ENCODE results near the gene TARDBP.
"Not testable (repeated sequence)": the region's sequence is repeated elsewhere in the genome, so short reads cannot be mapped to it uniquely, and the experiment has no call there.

TARDBP gene

GRCh38 chr1:11012260-11013159 is at the start of gene TARDBP:
TARDBP (plus strand) TSS chr1:11012654; CDS start chr1:11013728, 1,074 bp downstream.
- DNase-seq = peak; percentile 89

- DNase-seq = peak; percentile 13
These were observed 46.8 kb upstream of the TARDBP start for GRCh38 chr1:10965546-10966226.

GRCh38 chr1:10967090-10967489 is 45.4 kb upstream of the TARDBP start:
- no peak for DNase-seq

- DNase-seq = no peak
These were observed 44.0 kb upstream of the TARDBP start for GRCh38 chr1:10968411-10968826.

GRCh38 chr1:10969267-10969970 is 43.0 kb upstream of the TARDBP start:
- DNase-seq = no peak

- DNase-seq = no peak
These were observed 42.5 kb upstream of the TARDBP start for GRCh38 chr1:10969971-10970332.

- DNase-seq = no peak
These were observed 38.9 kb upstream of the TARDBP start for GRCh38 chr1:10973552-10973951.

GRCh38 chr1:10973956-10974881 is 38.2 kb upstream of the TARDBP start:
- DNase-seq = no peak

GRCh38 chr1:10975567-10976326 is 36.7 kb upstream of the TARDBP start:
- DNase-seq = no peak

- no peak for DNase-seq
These were observed 33.7 kb upstream of the TARDBP start for GRCh38 chr1:10978719-10979118.

- DNase-seq = no peak
These were observed 33.0 kb upstream of the TARDBP start for GRCh38 chr1:10979483-10979920.

GRCh38 chr1:10980094-10980577 is 32.3 kb upstream of the TARDBP start:
- DNase-seq = no peak

- DNase-seq = no peak
These were observed 31.4 kb upstream of the TARDBP start for GRCh38 chr1:10980841-10981727.

GRCh38 chr1:10986525-10986890 is 25.9 kb upstream of the TARDBP start:
- no peak for DNase-seq

- DNase-seq = no peak
These were observed 24.5 kb upstream of the TARDBP start for GRCh38 chr1:10987840-10988417.

GRCh38 chr1:10989095-10989494 is 23.4 kb upstream of the TARDBP start:
- DNase-seq = no peak

GRCh38 chr1:10989920-10990516 is 22.4 kb upstream of the TARDBP start:
- DNase-seq = not testable (repeated sequence)

GRCh38 chr1:10990828-10991227 is 21.6 kb upstream of the TARDBP start:
- no peak for DNase-seq

GRCh38 chr1:10992004-10992403 is 20.4 kb upstream of the TARDBP start:
- not testable (repeated sequence) for DNase-seq

- no peak for DNase-seq
These were observed 19.6 kb upstream of the TARDBP start for GRCh38 chr1:10992864-10993263.
